ENCODE measurements around the gene SNX1. TPM values are rescaled to one million over a fixed set of nuclear protein-coding genes. Genes with fewer than 3 reads are reported as not detected.

SNX1 gene
- total and polyA plus RNA-seq, 10 of the 15 experiments (the other 5 are each of a cell fraction or from before 2014, with no cell fraction given): 17.8 to 115 (median 96.3) TPM

- TF ChIP-seq RELB (IDR thresholded peaks at IDR 0.05; ENCODE audit: low read depth): peak; percentile 47; the same call in 1 of the 2 replicates
- TF ChIP-seq RELA (IDR thresholded peaks at IDR 0.05; ENCODE audit: borderline replicate concordance, partially characterized antibody): peak; percentile 9
- TF ChIP-seq ZBED1 (IDR thresholded peaks at IDR 0.05; ENCODE audit: borderline replicate concordance): no peak
- no peak for TF ChIP-seq ASH2L (IDR thresholded peaks at IDR 0.05; ENCODE audit: borderline replicate concordance, low read depth)
- no peak for TF ChIP-seq SKIL (IDR thresholded peaks at IDR 0.05; ENCODE audit: low read depth, poor library complexity, severe bottlenecking)
- TF ChIP-seq CEBPZ (IDR thresholded peaks at IDR 0.05; ENCODE audit: low read depth, low read length): no peak
- TF ChIP-seq EZH2 (IDR thresholded peaks at IDR 0.05; ENCODE audit: borderline replicate concordance, control insufficient read depth, low read depth, low read length): no peak
- peak; percentile 96 to 97 for TF ChIP-seq BHLHE40 (IDR thresholded peaks at IDR 0.05; ENCODE audit: borderline replicate concordance in 1 of 2, low read depth in 2 of 2, low read length in 1 of 2)
- TF ChIP-seq YY1 (IDR thresholded peaks at IDR 0.05; ENCODE audit: low read depth, low read length): peak; percentile 75
- TF ChIP-seq ETV6 (conservative IDR thresholded peaks at IDR 0.05 in 1 of 2, IDR thresholded peaks at IDR 0.05 in 1 of 2; ENCODE audit: borderline replicate concordance in 1 of 2, low read depth in 1 of 2): no peak
- no peak for TF ChIP-seq MEF2B (IDR thresholded peaks at IDR 0.05; ENCODE audit: partially characterized antibody, poor library complexity, severe bottlenecking)
- TF ChIP-seq SIN3A (IDR thresholded peaks at IDR 0.05; ENCODE audit: low read depth, low read length): peak; percentile 83; the same call in 1 of the 2 replicates
- peak in 1 of 2 experiments; percentile 84; a peak in 2 of 3 replicates for TF ChIP-seq EGR1 (IDR thresholded peaks at IDR 0.05; ENCODE audit: borderline replicate concordance in 1 of 2, low read depth in 2 of 2, low read length in 2 of 2)
- TF ChIP-seq SUPT20H (IDR thresholded peaks at IDR 0.05; ENCODE audit: borderline replicate concordance, control insufficient read depth, low read depth, low read length): no peak
- TF ChIP-seq MTA3 (IDR thresholded peaks at IDR 0.05; ENCODE audit: borderline replicate concordance, low read length): no peak; the same call in 1 of the 2 replicates
- peak; percentile 46 for TF ChIP-seq E2F8 (IDR thresholded peaks at IDR 0.05; ENCODE audit: low read depth, partially characterized antibody)
Measured at GRCh38 chr15:64162869-64163658, 67.3 kb downstream of the SNX1 start, which contains the start of gene PPIB (continued).

Data from GM12878 (cell line).